Measurements from ENCODE around the gene ZNF865.

ZNF865 gene

GRCh38 chr19:55623561-55623960 is 18.1 kb downstream of the ZNF865 start:
- Histone ChIP-seq H3K27me3 (ENCODE audit: low read length) (no peaks in the 10 kb centered on the region), H3K9me2 (replicated peaks; ENCODE audit: insufficient read depth, low read length) (no peaks in the 10 kb centered on the region), H3K36me3 (ENCODE audit: low read length) (no peaks in the 10 kb centered on the region), H3K9me3 (ENCODE audit: insufficient read depth, low read length) (no peaks in the 10 kb centered on the region), H2AFZ (ENCODE audit: low read depth, low read length, severe bottlenecking) (no peak overlapping the region), H3K4me2 (ENCODE audit: low read depth, low read length, poor library complexity, severe bottlenecking) (peak overlapping the region; percentile 33), H3K4me3 (ENCODE audit: insufficient read depth, low read length, poor library complexity, severe bottlenecking) (peak overlapping the region; percentile 47), H4K20me1 (ENCODE audit: low read depth, low read length) (no peaks in the 10 kb centered on the region), H3F3A (ENCODE audit: insufficient read depth) (peaks cover 20% of the 10 kb centered on the region), H3K9ac (ENCODE audit: low read length) (no peak overlapping the region), H3K79me2 (ENCODE audit: insufficient read depth, low read length) (no peaks in the 10 kb centered on the region), H3K27ac (ENCODE audit: low read depth, low read length) (no peak overlapping the region)
- TF ChIP-seq CTCF (IDR thresholded peaks at IDR 0.05; ENCODE audit: insufficient read depth, low read length, poor library complexity, severe bottlenecking) = no peak
- TF ChIP-seq EZH2phosphoT487 (conservative IDR thresholded peaks at IDR 0.05; ENCODE audit: low read length) = no peak

GRCh38 chr19:55624109-55625003 is 18.9 kb downstream of the ZNF865 start, which contains the start of gene ZNF784:
TSS of gene ZNF784 (minus strand) at chr19:55624566. CDS start at chr19:55624561, 5 bp downstream.
- no peaks in the 10 kb centered on the region for H3K36me3 ChIP-seq (ENCODE audit: low read length)
- no peaks in the 10 kb centered on the region for H4K20me1 ChIP-seq (ENCODE audit: low read depth, low read length)
- H3K9me2 ChIP-seq (replicated peaks; ENCODE audit: insufficient read depth, low read length) = no peaks in the 10 kb centered on the region
- no peaks in the 10 kb centered on the region for H3K79me2 ChIP-seq (ENCODE audit: insufficient read depth, low read length)
- H3K9ac ChIP-seq (ENCODE audit: low read length) = peak within 1 kb of the TSS; percentile 44
- H3K4me3 ChIP-seq (ENCODE audit: insufficient read depth, low read length, poor library complexity, severe bottlenecking) = peak within 1 kb of the TSS; percentile 47
- H3K9me3 ChIP-seq (ENCODE audit: insufficient read depth, low read length) = no peaks in the 10 kb centered on the region
- TF ChIP-seq EZH2phosphoT487 (conservative IDR thresholded peaks at IDR 0.05; ENCODE audit: low read length) = no peak
- no peak for TF ChIP-seq CTCF (IDR thresholded peaks at IDR 0.05; ENCODE audit: insufficient read depth, low read length, poor library complexity, severe bottlenecking)
- H3K4me2 ChIP-seq (ENCODE audit: low read depth, low read length, poor library complexity, severe bottlenecking) = peak within 1 kb of the TSS; percentile 61
- H2AFZ ChIP-seq (ENCODE audit: low read depth, low read length, severe bottlenecking) = peak within 1 kb of the TSS; percentile 54
- peak within 1 kb of the TSS; percentile 70 for H3K27ac ChIP-seq (ENCODE audit: low read depth, low read length)
- H3F3A ChIP-seq (ENCODE audit: insufficient read depth) = peaks cover 16% of the 10 kb centered on the region
- no peaks in the 10 kb centered on the region for H3K27me3 ChIP-seq (ENCODE audit: low read length)

GRCh38 chr19:55625004-55625326 is 19.5 kb downstream of the ZNF865 start:
- Histone ChIP-seq H3F3A (ENCODE audit: insufficient read depth) (peaks cover 14% of the 10 kb centered on the region), H3K27ac (ENCODE audit: low read depth, low read length) (no peak overlapping the region), H3K36me3 (ENCODE audit: low read length) (no peaks in the 10 kb centered on the region), H3K79me2 (ENCODE audit: insufficient read depth, low read length) (no peaks in the 10 kb centered on the region), H3K9me3 (ENCODE audit: insufficient read depth, low read length) (no peaks in the 10 kb centered on the region), H3K27me3 (ENCODE audit: low read length) (no peaks in the 10 kb centered on the region), H3K9ac (ENCODE audit: low read length) (peak overlapping the region; percentile 44), H4K20me1 (ENCODE audit: low read depth, low read length) (no peaks in the 10 kb centered on the region), H3K4me2 (ENCODE audit: low read depth, low read length, poor library complexity, severe bottlenecking) (peak overlapping the region; percentile 61), H3K9me2 (replicated peaks; ENCODE audit: insufficient read depth, low read length) (no peaks in the 10 kb centered on the region), H2AFZ (ENCODE audit: low read depth, low read length, severe bottlenecking) (peak overlapping the region; percentile 54), H3K4me3 (ENCODE audit: insufficient read depth, low read length, poor library complexity, severe bottlenecking) (peak overlapping the region; percentile 47)
- TF ChIP-seq CTCF (IDR thresholded peaks at IDR 0.05; ENCODE audit: insufficient read depth, low read length, poor library complexity, severe bottlenecking) (no peak), EZH2phosphoT487 (conservative IDR thresholded peaks at IDR 0.05; ENCODE audit: low read length) (no peak)

Data from SU-DHL-6 (cell line).